MM.1S (cell line): Measurements from ENCODE around the gene HS1BP3.
A peak's percentile ranks its signal among the peaks of the same experiment; 100 is the strongest.

Experiments used
- CTCF ChIP-seq: fragments of 300-600 bp; sonication (generic); IDR thresholded peaks from 2 replicates; pipeline ENCODE4 v1.5.1; 2016; ENCODE audit warnings: antibody characterized with exemption, low read length, mixed read lengths
- EZH2 ChIP-seq: fragments of 300-600 bp; sonication (generic); optimal IDR thresholded peaks from 2 replicates; pipeline ENCODE3; 2017; ENCODE audit warnings: low read depth, mild to moderate bottlenecking, antibody characterized with exemption, low read length, mixed read lengths

GRCh38 chr2:20677301-20678085 lies 26.6 kb upstream of the HS1BP3 start:
- TF ChIP-seq CTCF (peak; percentile 87), EZH2 (no peak)
